HG02870 (cell line): ENCODE data around the gene CALML5.

Source experiments
- ATAC-seq: cut with Tn5 transposase; IDR thresholded peaks from one replicate; pipeline ENCODE4 v1.9.1; 2021; ENCODE audit warnings: mild to moderate bottlenecking, moderate library complexity; ENCODE audit not compliant: unreplicated experiment

CALML5 gene

GRCh38 chr10:5502571-5503476, 3.5 kb upstream of the CALML5 start:
- no peak for ATAC-seq

- no peak for ATAC-seq
Measured at GRCh38 chr10:5502061-5502521, 2.7 kb upstream of the CALML5 start.

GRCh38 chr10:5500910-5501309, 1.5 kb upstream of the CALML5 start:
- ATAC-seq = no peak

GRCh38 chr10:5500162-5500670, 846 bp upstream of the CALML5 start:
- no peak for ATAC-seq

- no peak for ATAC-seq
Measured at GRCh38 chr10:5498791-5499492, 428 bp downstream of the CALML5 start.

GRCh38 chr10:5497948-5498730, 1.2 kb downstream of the CALML5 start:
- no peak for ATAC-seq

- no peak for ATAC-seq
Measured at GRCh38 chr10:5497289-5497688, 2.1 kb downstream of the CALML5 start.

GRCh38 chr10:5496261-5497250, 2.8 kb downstream of the CALML5 start:
- ATAC-seq = no peak

- no peak for ATAC-seq
Measured at GRCh38 chr10:5494611-5495010, 4.8 kb downstream of the CALML5 start.

GRCh38 chr10:5493691-5494090, 5.7 kb downstream of the CALML5 start:
- ATAC-seq = no peak

- ATAC-seq = no peak
Measured at GRCh38 chr10:5492929-5493576, 6.3 kb downstream of the CALML5 start.

GRCh38 chr10:5492322-5492855, 7.0 kb downstream of the CALML5 start:
- ATAC-seq = no peak

GRCh38 chr10:5491477-5491876, 7.9 kb downstream of the CALML5 start:
- no peak for ATAC-seq

- ATAC-seq = no peak
Measured at GRCh38 chr10:5490698-5491464, 8.5 kb downstream of the CALML5 start.

GRCh38 chr10:5490032-5490431, 9.3 kb downstream of the CALML5 start:
- ATAC-seq = no peak

- no peak for ATAC-seq
Measured at GRCh38 chr10:5488272-5489161, 10.9 kb downstream of the CALML5 start.

GRCh38 chr10:5486853-5487235, 12.5 kb downstream of the CALML5 start:
- no peak for ATAC-seq
